SHP77 (cell line): Measurements from ENCODE around the gene KAZN.
"Not testable (repeated sequence)": the region's sequence is repeated elsewhere in the genome, so short reads cannot be mapped to it uniquely, and the experiment has no call there.

Experiments
- DNase-seq, 2 experiments: peaks; one replicate each; lab custom pipeline; 2025; lab: John Stamatoyannopoulos, UW

Gene KAZN

GRCh38 chr1:14957375-14958098 is 359.1 kb downstream of the KAZN start:
- DNase-seq: no peak

GRCh38 chr1:14958249-14959058 is 360.0 kb downstream of the KAZN start:
- no peak for DNase-seq

- no peak for DNase-seq
These were observed 360.7 kb downstream of the KAZN start for GRCh38 chr1:14959059-14959694.

GRCh38 chr1:14961661-14962267 is 363.3 kb downstream of the KAZN start:
- DNase-seq: no peak

- no peak for DNase-seq
These were observed 363.9 kb downstream of the KAZN start for GRCh38 chr1:14962407-14962806.

GRCh38 chr1:14963791-14964710 is 365.6 kb downstream of the KAZN start:
- not testable (repeated sequence) for DNase-seq

GRCh38 chr1:14964711-14965055 is 366.2 kb downstream of the KAZN start:
- no peak for DNase-seq

GRCh38 chr1:14968251-14968851 is 369.9 kb downstream of the KAZN start:
- no peak for DNase-seq

- DNase-seq: no peak
These were observed 370.5 kb downstream of the KAZN start for GRCh38 chr1:14969006-14969405.

- no peak for DNase-seq
These were observed 371.8 kb downstream of the KAZN start for GRCh38 chr1:14970115-14970798.

GRCh38 chr1:14970799-14971141 is 372.3 kb downstream of the KAZN start:
- no peak for DNase-seq

GRCh38 chr1:14971221-14971620 is 372.7 kb downstream of the KAZN start:
- no peak for DNase-seq

- DNase-seq: no peak
These were observed 373.6 kb downstream of the KAZN start for GRCh38 chr1:14972107-14972506.

- DNase-seq: no peak
These were observed 375.3 kb downstream of the KAZN start for GRCh38 chr1:14973773-14974172.

GRCh38 chr1:14974361-14974760 is 375.9 kb downstream of the KAZN start:
- DNase-seq: no peak

- DNase-seq: no peak
These were observed 376.6 kb downstream of the KAZN start for GRCh38 chr1:14975119-14975518.

- DNase-seq: no peak
These were observed 377.8 kb downstream of the KAZN start for GRCh38 chr1:14976256-14976655.

- no peak for DNase-seq
These were observed 378.9 kb downstream of the KAZN start for GRCh38 chr1:14977338-14977931.

GRCh38 chr1:14980621-14981218 is 382.2 kb downstream of the KAZN start:
- DNase-seq: no peak

- DNase-seq: no peak
These were observed 383.5 kb downstream of the KAZN start for GRCh38 chr1:14982029-14982428.
